Gastroesophageal sphincter (tissue), 4 donors: ENCODE data around the gene INKA1. TPM values are rescaled to one million over a fixed set of nuclear protein-coding genes. Genes with fewer than 3 reads are reported as not detected.

Source experiments
- ATAC-seq: fragments of 150-250 bp; one replicate; pipeline ENCODE4 v1.9.1; 2016; ENCODE audit warnings: mild to moderate bottlenecking, moderate library complexity
- H3K27ac ChIP-seq, 4 donors: fragments of 200-600 bp; sonication (generic) in 3 of 4; 1 replicate in 3 of 4; 2 replicates in 1 of 4; pipeline ENCODE4 v1.5.1; 2016 to 2019
- H3K27me3 ChIP-seq: fragments of 200-600 bp; sonication (generic); one replicate; pipeline ENCODE4 v1.5.1; 2019
- H3K36me3 ChIP-seq, 2 donors: fragments of 200-600 bp; sonication (generic); one replicate each; pipeline ENCODE4 v1.5.1; 2019; ENCODE audit warnings: control low read depth in 1 of 2
- H3K4me1 ChIP-seq, 3 donors: fragments of 200-600 bp; sonication (generic); 1 replicate in 2 of 3; 2 replicates in 1 of 3; pipeline ENCODE4 v1.5.1; 2016 to 2019; ENCODE audit warnings: control low read depth in 2 of 3
- H3K4me3 ChIP-seq, 2 donors: fragments of 200-600 bp; sonication (generic); one replicate each; pipeline ENCODE4 v1.5.1; 2019; ENCODE audit warnings: mild to moderate bottlenecking in 1 of 2, moderate library complexity in 1 of 2
- H3K9me3 ChIP-seq, 3 donors: fragments of 200-600 bp; sonication (generic); one replicate each; pipeline ENCODE4 v1.5.1; 2017 to 2019; ENCODE audit warnings: control low read depth in 2 of 3
- EP300 ChIP-seq: sonication (generic); formaldehyde crosslinking; IDR thresholded peaks from one replicate; pipeline ENCODE4 v1.6.1; 2017; ENCODE audit warnings: antibody characterized with exemption, mild to moderate bottlenecking
- POLR2A ChIP-seq, 2 donors: fragments of 450-650 bp; IDR thresholded peaks; one replicate each; pipeline ENCODE4 v1.6.1; 2017; ENCODE audit warnings: antibody characterized with exemption in 2 of 2, mild to moderate bottlenecking in 2 of 2, moderate library complexity in 1 of 2
- POLR2AphosphoS5 ChIP-seq: sonication (generic); formaldehyde crosslinking; IDR thresholded peaks from one replicate; pipeline ENCODE4 v1.6.1; 2017; ENCODE audit warnings: antibody characterized with exemption
- WGBS, 2 donors: methylation state at CpG; one replicate each; pipeline ENCODE4 v1.1.5; 2018; ENCODE audit warnings: low coverage in 1 of 2; 5-methylcytosine and 5-hydroxymethylcytosine counted together
- total RNA-seq, 4 donors: library from RNA; depleted of rRNA; stranded (reverse); fragments of >200 nt; gene quantifications; one replicate each; pipeline ENCODE4 v1.1.0, GENCODE V29; 2016
- TF ChIP-seq, protein P1 (sequence below), 4 experiments: fragments of 200-600 bp in 2 of 4; fragments of 450-650 bp in 2 of 4; sonication (generic) in 1 of 4; IDR thresholded peaks; one replicate each; pipeline ENCODE4 v1.5.1; 2017 to 2019; ENCODE audit warnings: antibody characterized with exemption in 4 of 4, mild to moderate bottlenecking in 2 of 4, moderate library complexity in 2 of 4

INKA1 gene
- total RNA-seq, 4 donors from 2014 or later: 1.3 to 3.4 (median 3.1) TPM

DNA sequence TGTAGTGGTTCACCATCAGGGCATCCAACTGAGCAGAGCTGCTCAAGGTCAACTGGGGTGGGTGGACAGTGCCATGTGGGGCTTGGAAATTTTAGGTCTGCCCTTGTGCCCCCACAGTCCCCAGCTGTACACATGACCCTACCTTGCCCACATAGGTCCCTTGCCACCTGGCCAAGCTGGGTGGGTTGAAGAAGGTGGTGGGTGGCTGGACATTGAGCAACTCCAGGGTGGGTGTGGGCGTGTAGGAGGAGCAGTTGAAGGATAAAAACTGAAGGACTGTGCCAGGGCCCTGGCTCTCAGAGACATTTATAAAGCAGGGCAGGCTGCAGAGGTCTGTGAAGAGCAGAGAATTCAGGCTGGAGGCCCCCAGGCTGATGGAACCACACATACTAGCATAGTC lies 4.0 kb upstream of the INKA1 start:
- WGBS, 2 donors: 100% methylated on average over 1 of the region's 1 CpG; no CpG with 5 or more reads in 1 of the 2 donors
- H3K36me3 ChIP-seq: no peaks in the 10 kb centered on the region
- no peak for ATAC-seq
- peak overlapping the region in 1 of 4 donors; percentile 14 for H3K27ac ChIP-seq
- H3K4me3 ChIP-seq: no peak overlapping the region
- peaks cover 0 to 23% (median 17%) of the 10 kb centered on the region in 3 donors for H3K4me1 ChIP-seq
- TF ChIP-seq, protein P1, sequence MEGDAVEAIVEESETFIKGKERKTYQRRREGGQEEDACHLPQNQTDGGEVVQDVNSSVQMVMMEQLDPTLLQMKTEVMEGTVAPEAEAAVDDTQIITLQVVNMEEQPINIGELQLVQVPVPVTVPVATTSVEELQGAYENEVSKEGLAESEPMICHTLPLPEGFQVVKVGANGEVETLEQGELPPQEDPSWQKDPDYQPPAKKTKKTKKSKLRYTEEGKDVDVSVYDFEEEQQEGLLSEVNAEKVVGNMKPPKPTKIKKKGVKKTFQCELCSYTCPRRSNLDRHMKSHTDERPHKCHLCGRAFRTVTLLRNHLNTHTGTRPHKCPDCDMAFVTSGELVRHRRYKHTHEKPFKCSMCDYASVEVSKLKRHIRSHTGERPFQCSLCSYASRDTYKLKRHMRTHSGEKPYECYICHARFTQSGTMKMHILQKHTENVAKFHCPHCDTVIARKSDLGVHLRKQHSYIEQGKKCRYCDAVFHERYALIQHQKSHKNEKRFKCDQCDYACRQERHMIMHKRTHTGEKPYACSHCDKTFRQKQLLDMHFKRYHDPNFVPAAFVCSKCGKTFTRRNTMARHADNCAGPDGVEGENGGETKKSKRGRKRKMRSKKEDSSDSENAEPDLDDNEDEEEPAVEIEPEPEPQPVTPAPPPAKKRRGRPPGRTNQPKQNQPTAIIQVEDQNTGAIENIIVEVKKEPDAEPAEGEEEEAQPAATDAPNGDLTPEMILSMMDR (IDR thresholded peaks at IDR 0.05): no peak
- TF ChIP-seq EP300 (no peak), POLR2AphosphoS5 (no peak), POLR2A (IDR thresholded peaks at IDR 0.05) (no peak)
- no peaks in the 10 kb centered on the region for H3K9me3 ChIP-seq
- no peaks in the 10 kb centered on the region for H3K27me3 ChIP-seq

DNA sequence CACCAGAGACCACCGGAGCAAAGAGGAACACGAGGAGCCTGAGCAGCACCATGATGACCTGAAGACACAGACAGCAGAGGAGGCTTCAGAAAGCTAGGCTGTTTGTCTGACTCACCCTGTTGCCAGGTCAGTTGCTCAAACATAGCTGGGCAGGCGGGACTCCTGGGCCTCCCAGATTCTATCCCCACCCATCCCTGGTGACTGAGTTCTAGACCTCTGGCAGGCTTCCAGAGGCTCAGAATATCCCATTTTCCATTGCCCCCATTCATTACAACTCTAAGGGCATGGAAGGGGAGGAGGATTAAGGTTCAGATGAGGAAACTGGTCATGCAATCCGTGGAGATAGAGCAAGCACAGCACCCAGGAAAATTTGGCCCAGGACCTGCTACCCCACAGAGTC lies 3.3 kb upstream of the INKA1 start, which contains the start of gene CDHR4:
CDHR4 (minus strand) TSS at position 113 of the 400 bp plus-strand sequence; CDS start at position 52, 61 bp downstream.
- ATAC-seq: peak; percentile 25
- Histone ChIP-seq H3K4me1 (peaks cover 0 to 30% (median 24%) of the 10 kb centered on the region in 3 donors), H3K27ac (peak within 1 kb of the TSS in 1 of 4 donors; percentile 14), H3K4me3 (no peak within 1 kb of the TSS), H3K9me3 (no peaks in the 10 kb centered on the region), H3K36me3 (no peaks in the 10 kb centered on the region), H3K27me3 (no peaks in the 10 kb centered on the region)
- TF ChIP-seq, protein P1 (IDR thresholded peaks at IDR 0.05): no peak
- TF ChIP-seq EP300 (no peak), POLR2AphosphoS5 (no peak), POLR2A (IDR thresholded peaks at IDR 0.05) (no peak)
- WGBS, 2 donors: 31% methylated on average over 3 of the region's 4 CpGs; no CpG with 5 or more reads in 1 of the 2 donors

DNA sequence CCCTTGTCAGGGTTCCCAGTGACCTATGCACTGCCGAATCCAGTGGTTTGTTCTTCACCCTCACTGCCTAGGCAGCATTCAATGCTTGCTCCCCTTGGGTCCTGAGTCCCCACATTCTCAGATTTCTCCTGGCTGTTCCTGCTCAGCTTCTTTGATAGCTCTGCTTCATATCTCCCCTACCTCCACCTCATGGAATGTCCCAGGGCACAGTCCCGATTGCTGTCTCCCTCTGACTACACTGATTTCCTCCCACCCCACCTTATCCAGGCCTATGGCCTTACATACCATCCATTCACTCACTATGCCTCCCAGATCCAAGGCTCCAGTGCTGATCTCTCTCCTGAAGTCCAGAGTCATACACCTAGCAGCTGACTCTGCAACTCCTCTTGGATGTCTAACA lies 1.9 kb upstream of the INKA1 start:
- H3K27me3 ChIP-seq: no peaks in the 10 kb centered on the region
- H3K36me3 ChIP-seq: no peaks in the 10 kb centered on the region
- no peak for ATAC-seq
- TF ChIP-seq EP300 (no peak), POLR2AphosphoS5 (no peak), POLR2A (IDR thresholded peaks at IDR 0.05) (no peak)
- TF ChIP-seq, protein P1 (IDR thresholded peaks at IDR 0.05): no peak
- H3K9me3 ChIP-seq: no peaks in the 10 kb centered on the region
- H3K4me1 ChIP-seq: peaks cover 4 to 44% (median 37%) of the 10 kb centered on the region in 3 donors
- no peak overlapping the region for H3K4me3 ChIP-seq
- H3K27ac ChIP-seq: no peak overlapping the region
- WGBS, 2 donors: 85 to 94% methylated on average over 2 of the region's 2 CpGs

DNA sequence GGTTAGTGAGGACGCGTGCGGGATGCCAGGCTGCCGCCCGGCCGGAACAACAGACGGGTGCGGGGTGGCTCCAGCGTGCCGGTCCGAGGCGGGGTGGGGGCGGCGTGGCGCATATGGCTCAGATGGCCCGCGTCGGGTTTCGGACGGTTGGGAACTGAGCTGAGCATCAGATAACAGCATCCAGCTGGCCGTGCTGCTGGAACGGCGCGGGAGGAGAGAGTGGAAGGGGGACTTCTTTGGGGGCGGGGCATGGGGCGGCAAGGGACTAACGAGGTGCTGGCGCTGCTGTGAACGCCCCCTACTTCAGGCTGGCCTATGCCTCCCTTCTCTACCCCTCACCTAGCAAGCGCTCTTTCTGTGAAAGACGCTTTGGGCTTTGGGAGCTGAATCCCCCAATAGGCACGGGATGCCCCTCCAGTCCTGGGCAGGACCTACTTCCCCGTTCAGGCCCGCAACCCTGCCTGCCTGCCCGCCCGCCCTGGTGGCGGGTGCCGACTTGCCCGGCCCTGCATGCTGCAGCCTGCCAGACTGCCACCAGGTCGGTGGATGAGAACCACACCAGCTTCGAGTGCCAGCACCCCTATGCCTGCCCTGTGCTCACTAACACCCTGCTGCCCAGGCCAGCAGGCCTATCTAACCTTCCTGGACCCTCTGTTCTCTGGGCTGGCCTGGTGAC lies 542 bp downstream of the INKA1 start:
- H3K4me1 ChIP-seq: peaks cover 4 to 68% (median 52%) of the 10 kb centered on the region in 3 donors
- peak; percentile 27 for ATAC-seq
- peaks cover 0 to 12% of the 10 kb centered on the region in 2 donors for H3K36me3 ChIP-seq
- TF ChIP-seq EP300: no peak
- TF ChIP-seq, protein P1 (IDR thresholded peaks at IDR 0.05): peak in 1 of 4 experiments; percentile 16
- no peaks in the 10 kb centered on the region for H3K9me3 ChIP-seq
- no peaks in the 10 kb centered on the region for H3K27me3 ChIP-seq
- peak overlapping the region; percentile 54 to 95 (median 94) for H3K27ac ChIP-seq
- H3K4me3 ChIP-seq: peak overlapping the region; percentile 58 to 91
- WGBS, 2 donors: 3% methylated on average over 13 of the region's 41 CpGs; no CpG with 5 or more reads in 1 of the 2 donors
